Epithelial cell of proximal tubule (primary cell): ENCODE measurements around the gene KIF13A. TPM values are rescaled to one million over a fixed set of nuclear protein-coding genes. Genes with fewer than 3 reads are reported as not detected.
"Not testable (repeated sequence)": the region's sequence is repeated elsewhere in the genome, so short reads cannot be mapped to it uniquely, and the experiment has no call there.

ENCODE experiments used
- DNase-seq: peaks from one replicate; pipeline ENCODE4 v3.0.0-alpha.2; 2011; ENCODE audit warnings: low read depth
- H3K4me3 ChIP-seq: 2 replicates; pipeline ENCODE4 v1.5.1; 2011; ENCODE audit warnings: low read depth, mild to moderate bottlenecking, low read length
- total RNA-seq: library from RNA; depleted of rRNA; stranded (reverse); fragments of >200 nt; gene quantifications from 2 replicates; pipeline ENCODE4 v1.2.3, GENCODE V29; 2015
- TF ChIP-seq, protein P1 (sequence below): conservative IDR thresholded peaks from 2 replicates; pipeline ENCODE4 v1.5.1; 2012; ENCODE audit warnings: low read depth, mild to moderate bottlenecking, low read length

Gene KIF13A
- total RNA-seq, 1 donor from 2014 or later: 12.5 TPM

DNA sequence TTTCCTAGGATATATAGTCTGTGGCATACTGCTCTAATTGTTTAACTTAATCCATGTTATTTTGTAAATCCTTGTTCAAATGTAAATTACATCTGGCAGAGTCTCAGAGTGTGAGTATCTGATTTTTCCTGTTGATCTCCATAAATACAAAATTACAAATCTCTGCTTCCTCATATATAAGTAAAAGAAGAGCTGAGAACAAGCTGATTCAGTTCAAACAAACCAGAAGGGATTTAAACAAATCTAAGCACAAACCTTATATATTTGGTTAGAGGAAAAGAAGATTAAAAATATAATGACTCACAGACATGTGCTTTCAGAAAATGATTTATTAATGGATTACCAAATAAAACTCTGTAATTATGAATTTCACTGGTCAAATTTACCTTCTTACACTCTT is 37.3 kb downstream of the KIF13A start:
- TF ChIP-seq, protein P1, sequence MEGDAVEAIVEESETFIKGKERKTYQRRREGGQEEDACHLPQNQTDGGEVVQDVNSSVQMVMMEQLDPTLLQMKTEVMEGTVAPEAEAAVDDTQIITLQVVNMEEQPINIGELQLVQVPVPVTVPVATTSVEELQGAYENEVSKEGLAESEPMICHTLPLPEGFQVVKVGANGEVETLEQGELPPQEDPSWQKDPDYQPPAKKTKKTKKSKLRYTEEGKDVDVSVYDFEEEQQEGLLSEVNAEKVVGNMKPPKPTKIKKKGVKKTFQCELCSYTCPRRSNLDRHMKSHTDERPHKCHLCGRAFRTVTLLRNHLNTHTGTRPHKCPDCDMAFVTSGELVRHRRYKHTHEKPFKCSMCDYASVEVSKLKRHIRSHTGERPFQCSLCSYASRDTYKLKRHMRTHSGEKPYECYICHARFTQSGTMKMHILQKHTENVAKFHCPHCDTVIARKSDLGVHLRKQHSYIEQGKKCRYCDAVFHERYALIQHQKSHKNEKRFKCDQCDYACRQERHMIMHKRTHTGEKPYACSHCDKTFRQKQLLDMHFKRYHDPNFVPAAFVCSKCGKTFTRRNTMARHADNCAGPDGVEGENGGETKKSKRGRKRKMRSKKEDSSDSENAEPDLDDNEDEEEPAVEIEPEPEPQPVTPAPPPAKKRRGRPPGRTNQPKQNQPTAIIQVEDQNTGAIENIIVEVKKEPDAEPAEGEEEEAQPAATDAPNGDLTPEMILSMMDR: no peak
- H3K4me3 ChIP-seq: no peak overlapping the region
- DNase-seq: no peak

DNA sequence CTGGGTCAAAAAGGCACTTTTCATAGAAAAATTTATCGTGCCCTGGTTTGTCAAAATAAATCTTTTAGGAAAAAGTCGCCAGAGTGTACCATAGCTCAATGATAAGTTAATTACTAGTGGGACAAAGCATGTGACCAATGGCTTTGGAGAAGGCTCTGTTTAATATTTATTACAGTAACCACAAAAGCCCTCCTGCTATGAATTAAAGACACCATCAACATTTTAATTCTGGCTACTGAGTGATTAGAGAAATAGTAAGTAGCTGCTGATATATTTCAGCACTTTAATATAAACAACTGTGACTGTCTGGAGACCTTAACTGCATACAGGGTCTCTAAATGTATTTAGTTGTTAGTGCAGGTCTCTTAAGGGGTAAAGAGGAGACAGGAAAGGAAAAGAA is 38.3 kb downstream of the KIF13A start:
- no peak for DNase-seq
- H3K4me3 ChIP-seq: no peak overlapping the region
- TF ChIP-seq, protein P1: no peak

DNA sequence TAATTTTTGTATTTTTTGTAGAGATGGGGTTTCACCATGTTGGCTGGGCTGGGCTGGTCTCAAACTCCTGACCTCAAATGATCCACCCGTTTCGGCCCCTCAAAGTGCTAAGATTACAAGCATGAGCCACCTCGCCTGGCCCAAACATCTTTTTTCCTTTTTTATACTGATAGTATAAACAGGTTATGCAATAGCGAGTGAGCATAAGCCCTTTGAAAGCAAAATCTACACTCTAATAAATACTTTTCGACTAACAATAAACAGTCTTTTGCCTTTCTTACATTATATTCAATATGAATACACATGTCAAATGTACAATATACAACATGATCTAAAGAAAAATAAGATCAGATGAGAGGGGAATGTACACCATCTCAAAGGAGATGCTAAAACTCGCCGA is 38.7 kb downstream of the KIF13A start:
- no peak overlapping the region for H3K4me3 ChIP-seq
- TF ChIP-seq, protein P1: no peak
- DNase-seq: no peak

DNA sequence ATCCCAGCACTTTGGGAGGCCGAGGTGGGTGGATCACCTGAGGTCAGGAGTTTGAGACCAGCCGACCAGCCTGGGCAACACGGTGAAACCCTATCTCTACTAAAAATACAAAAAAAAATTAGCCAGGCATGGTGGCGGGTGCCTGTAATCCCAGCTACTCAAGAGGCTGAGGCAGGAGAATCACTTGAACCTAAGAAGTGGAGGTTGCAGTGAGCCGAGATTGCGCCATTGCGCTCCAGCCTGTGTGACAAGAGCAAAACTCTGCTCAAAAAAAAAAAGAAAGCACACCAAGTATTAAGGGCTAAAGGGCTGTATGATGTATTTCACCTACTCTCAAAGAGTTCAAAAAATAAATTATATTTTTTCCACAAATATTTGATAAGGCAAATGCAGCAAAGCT is 39.9 kb downstream of the KIF13A start:
- H3K4me3 ChIP-seq, DNase-seq: not testable (repeated sequence)

DNA sequence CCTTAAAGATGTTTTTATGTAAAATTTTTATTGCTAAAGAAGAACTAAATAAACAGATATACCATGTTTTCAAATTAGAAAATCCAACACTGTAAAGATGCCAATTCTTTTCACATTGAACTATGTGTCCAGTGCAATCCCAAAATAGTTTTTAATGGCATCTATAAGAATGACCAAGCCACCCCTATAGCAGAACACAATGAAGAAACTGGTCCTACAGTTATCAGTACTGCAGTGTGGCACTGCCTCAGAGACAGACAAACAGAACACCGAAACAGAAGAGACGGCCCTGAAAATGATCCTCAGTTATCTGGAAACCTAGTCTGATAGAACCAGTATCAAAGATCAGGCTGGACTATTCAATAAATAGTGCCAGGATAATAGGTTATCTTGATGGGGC is 41.9 kb downstream of the KIF13A start:
- H3K4me3 ChIP-seq: no peak overlapping the region
- TF ChIP-seq, protein P1: no peak

DNA sequence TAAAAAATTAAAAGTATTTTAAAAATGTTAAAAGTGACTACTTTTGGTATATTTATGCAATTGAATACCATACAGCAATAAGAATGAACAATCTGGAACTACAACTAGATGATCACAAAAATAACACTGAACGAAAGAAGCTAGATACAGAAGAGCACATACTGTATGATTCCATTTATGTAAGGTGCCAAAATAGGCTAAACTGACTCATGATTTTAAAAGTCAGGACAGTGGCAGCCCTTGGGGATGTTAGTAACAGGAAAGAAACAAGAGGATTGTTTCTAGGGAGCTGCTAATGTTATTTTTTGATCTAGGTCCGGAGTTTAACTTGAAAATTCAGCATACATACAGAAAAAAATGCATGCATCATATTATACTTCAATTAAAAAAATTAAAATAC is 42.3 kb downstream of the KIF13A start:
- DNase-seq: no peak
- no peak overlapping the region for H3K4me3 ChIP-seq
- TF ChIP-seq, protein P1: no peak

More for the DNA sequence above, 41.9 kb downstream of the KIF13A start:
- DNase-seq: no peak

DNA sequence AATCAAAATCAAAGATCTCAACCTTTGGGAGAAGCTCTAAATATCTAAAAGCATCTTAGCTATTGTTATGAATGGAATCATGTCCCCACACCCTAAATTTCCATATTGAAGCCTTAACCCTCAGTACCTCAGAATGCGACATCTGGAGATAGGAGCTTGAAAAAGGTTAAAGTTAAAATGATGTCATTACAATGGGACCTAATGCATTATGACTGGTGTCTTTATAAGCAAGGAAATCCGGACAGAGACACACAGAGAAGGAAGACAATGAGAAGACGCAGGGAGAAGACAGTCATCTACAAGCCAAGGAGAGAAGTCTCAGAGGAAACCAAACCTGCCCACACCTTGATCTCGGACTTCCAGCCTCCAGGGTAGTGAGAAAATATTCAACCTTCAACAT is 46.1 kb downstream of the KIF13A start:
- TF ChIP-seq, protein P1: no peak
- H3K4me3 ChIP-seq: no peak overlapping the region
- DNase-seq: no peak

DNA sequence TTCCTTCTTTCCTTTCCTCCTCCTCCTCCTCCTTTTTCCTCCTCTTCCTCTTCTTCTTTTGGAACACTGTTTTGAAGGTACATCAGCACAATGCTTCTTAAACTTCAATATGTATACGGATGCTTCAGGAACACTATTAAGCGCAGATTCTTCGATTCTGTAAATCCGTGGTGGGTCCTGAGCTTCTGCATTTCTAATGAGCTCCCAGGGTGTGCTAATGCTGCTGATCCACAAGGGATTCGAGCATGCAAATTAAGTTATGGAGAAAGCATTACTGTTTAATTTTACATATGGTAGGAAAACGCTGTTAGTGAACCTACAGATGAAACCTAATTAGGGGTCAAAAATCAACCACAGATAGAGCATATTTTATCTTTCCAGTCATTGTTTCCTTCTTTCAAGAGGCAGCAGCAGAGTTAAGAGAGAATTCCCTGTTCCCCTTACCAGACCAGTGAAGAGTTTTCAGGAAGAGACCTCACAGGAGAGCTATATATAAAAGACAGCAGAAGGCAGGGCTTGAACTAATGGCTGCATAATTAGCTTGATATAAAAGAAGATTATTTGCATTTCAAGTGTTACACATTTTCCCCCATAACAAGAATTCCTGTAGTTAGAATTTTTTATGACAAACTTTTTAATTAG is 47.2 kb downstream of the KIF13A start:
- TF ChIP-seq, protein P1: no peak
- no peak for DNase-seq
- no peak overlapping the region for H3K4me3 ChIP-seq
